CD14-positive monocyte (primary cell): ENCODE results near the gene AIG1. TPM values are rescaled to one million over a fixed set of nuclear protein-coding genes. Genes with fewer than 3 reads are reported as not detected.

Experiments
- DNase-seq, 3 donors: peaks; one replicate each; pipeline ENCODE4 v3.0.0-alpha.2; 2011 to 2022
- H2AFZ ChIP-seq: 2 replicates; pipeline ENCODE4 v1.6.0; 2012; ENCODE audit warnings: mild to moderate bottlenecking, low read depth, low read length, inconsistent platforms; ENCODE audit not compliant: insufficient read depth, poor library complexity, severe bottlenecking
- H3K27ac ChIP-seq, 2 donors: 1 replicate in 1 of 2; 2 replicates in 1 of 2; pipeline ENCODE4 v1.5.1; 2012 to 2013; ENCODE audit warnings: low read length in 2 of 2, control low read depth in 1 of 2, inconsistent platforms in 1 of 2, low read depth in 1 of 2, mild to moderate bottlenecking in 1 of 2
- H3K27me3 ChIP-seq, 2 donors: one replicate each; pipeline versions ENCODE4 v1.6.0 to v1.6.1; 2011 to 2013; ENCODE audit warnings: low read length in 2 of 2; ENCODE audit not compliant: control insufficient read depth in 2 of 2, insufficient read depth in 2 of 2
- H3K36me3 ChIP-seq, 2 donors: replicated peaks in 1 of 2; 1 replicate in 1 of 2; 2 replicates in 1 of 2; pipeline versions ENCODE4 v1.5.1 to v1.6.1; 2012 to 2013; ENCODE audit warnings: low read length in 2 of 2, control low read depth in 1 of 2, inconsistent platforms in 1 of 2, mild to moderate bottlenecking in 1 of 2; ENCODE audit not compliant: insufficient read depth in 2 of 2, control insufficient read depth in 1 of 2
- H3K4me1 ChIP-seq, 2 donors: 1 replicate in 1 of 2; 2 replicates in 1 of 2; pipeline versions ENCODE4 v1.5.1 to v1.6.1; 2012 to 2013; ENCODE audit warnings: low read length in 2 of 2, control low read depth in 1 of 2, inconsistent platforms in 1 of 2, mild to moderate bottlenecking in 1 of 2, moderate library complexity in 1 of 2; ENCODE audit not compliant: insufficient read depth in 2 of 2, control insufficient read depth in 1 of 2
- H3K4me2 ChIP-seq: replicated peaks from 2 replicates; pipeline ENCODE3; 2012; ENCODE audit warnings: low read length, moderate library complexity, mild to moderate bottlenecking; ENCODE audit not compliant: poor library complexity, severe bottlenecking; ENCODE audit errors: extremely low read depth
- H3K4me3 ChIP-seq, 3 experiments: fragments of 200-600 bp in 1 of 3; sonication (generic) in 1 of 3; replicated peaks in 1 of 3; 1 replicate in 2 of 3; 2 replicates in 1 of 3; pipeline ENCODE4 v1.5.1; 2011 to 2013; ENCODE audit warnings: low read length in 3 of 3, mild to moderate bottlenecking in 3 of 3, control low read depth in 2 of 3, low read depth in 2 of 3, inconsistent platforms in 1 of 3, moderate library complexity in 1 of 3
- H3K79me2 ChIP-seq: 2 replicates; pipeline ENCODE4 v1.6.0; 2012; ENCODE audit warnings: mild to moderate bottlenecking, control low read depth, inconsistent platforms, low read length, moderate library complexity; ENCODE audit not compliant: insufficient read depth
- H3K9ac ChIP-seq: 2 replicates; pipeline ENCODE4 v1.6.0; 2017; ENCODE audit warnings: low read length, mild to moderate bottlenecking; ENCODE audit not compliant: insufficient read depth, poor library complexity, severe bottlenecking
- H3K9me3 ChIP-seq, 2 donors: replicated peaks in 1 of 2; 1 replicate in 1 of 2; 2 replicates in 1 of 2; pipeline versions ENCODE4 v1.5.1 to v1.6.1; 2012 to 2013; ENCODE audit warnings: low read length in 2 of 2, control low read depth in 1 of 2; ENCODE audit not compliant: control insufficient read depth in 1 of 2, insufficient read depth in 1 of 2
- H4K20me1 ChIP-seq: 2 replicates; pipeline ENCODE4 v1.6.0; 2012; ENCODE audit warnings: mild to moderate bottlenecking, low read length, control low read depth, moderate library complexity; ENCODE audit not compliant: insufficient read depth
- H3K27ac Mint-ChIP-seq, 7 donors: one replicate each; pipeline ENCODE4 v1.8.0; 2020; ENCODE audit warnings: mild to moderate bottlenecking in 7 of 7, mixed read lengths in 7 of 7, moderate library complexity in 6 of 7, inconsistent platforms in 2 of 7
- H3K27me3 Mint-ChIP-seq, 3 donors: one replicate each; pipeline ENCODE4 v1.8.0; 2021 to 2022; ENCODE audit warnings: low read depth in 3 of 3, mild to moderate bottlenecking in 3 of 3, mixed read lengths in 3 of 3, moderate library complexity in 3 of 3, inconsistent platforms in 1 of 3
- H3K36me3 Mint-ChIP-seq, 2 donors: one replicate each; pipeline ENCODE4 v1.8.0; 2020; ENCODE audit warnings: mixed read lengths in 2 of 2, inconsistent platforms in 1 of 2, mild to moderate bottlenecking in 1 of 2
- H3K4me1 Mint-ChIP-seq: one replicate; pipeline ENCODE4 v1.8.0; 2020; ENCODE audit warnings: mild to moderate bottlenecking, mixed read lengths
- H3K4me3 Mint-ChIP-seq, 2 donors: one replicate each; pipeline ENCODE4 v1.8.0; 2020; ENCODE audit warnings: mild to moderate bottlenecking in 2 of 2, mixed read lengths in 2 of 2, moderate library complexity in 1 of 2
- H3K9me3 Mint-ChIP-seq, 7 donors: one replicate each; pipeline ENCODE4 v1.8.0; 2020 to 2022; ENCODE audit warnings: mixed read lengths in 7 of 7, mild to moderate bottlenecking in 6 of 7, moderate library complexity in 6 of 7, inconsistent platforms in 2 of 7
- CTCF ChIP-seq: fragments of 200-600 bp; IDR thresholded peaks from one replicate; pipeline ENCODE4 v1.8.0; 2022; ENCODE audit warnings: antibody characterized with exemption, mild to moderate bottlenecking
- WGBS: methylation state at CpG from one replicate; pipeline ENCODE4 v1.1.5; 2013; ENCODE audit warnings: missing lambda C conversion rate; ENCODE audit not compliant: insufficient coverage; 5-methylcytosine and 5-hydroxymethylcytosine counted together
- intact Hi-C, 2 donors: fragments of 100-400 bp; cut with micrococcal nuclease; formaldehyde crosslinking; loops; one replicate each; pipeline versions ENCODE4 v1.15.0 to v1.15.1; 2023
- polyA plus RNA-seq, 3 donors: library from polyadenylated mRNA; depleted of rRNA in 1 of 3; unstranded in 2 of 3; stranded (reverse) in 1 of 3; fragments of 300-500 nt in 2 of 3; fragments of >200 nt in 1 of 3; fragmentation: Illumina TruSeq in 2 of 3; gene quantifications; 1 replicate in 2 of 3; 2 replicates in 1 of 3; pipeline ENCODE4 v1.2.3, GENCODE V29; 2012 to 2021

The AIG1 gene
- polyA plus RNA-seq, 3 donors, result 6.7 to 7.6 (median 6.8) TPM

DNA sequence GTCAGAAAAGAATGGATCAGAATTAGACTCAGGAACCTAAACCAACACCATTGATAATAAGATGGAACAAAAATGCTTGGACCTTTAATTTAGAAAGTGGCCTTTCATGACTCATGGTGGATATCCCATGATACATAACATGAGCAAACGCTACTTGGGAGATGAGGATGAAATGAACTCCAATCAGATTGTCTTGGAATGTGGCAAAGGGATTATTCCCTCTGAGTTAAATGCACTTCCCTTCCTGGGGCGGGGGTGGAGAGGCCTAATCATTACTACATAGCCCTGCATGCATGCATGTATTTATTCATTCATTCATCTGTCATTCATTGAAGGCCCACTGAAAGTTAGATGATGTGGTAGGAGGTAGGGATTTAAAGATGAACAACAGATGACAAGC lies 174.0 kb downstream of the AIG1 start:
- Histone ChIP-seq H3K9me3 (no peaks in the 10 kb centered on the region), H3K79me2 (no peaks in the 10 kb centered on the region), H3K27me3 (no peaks in the 10 kb centered on the region), H3K9ac (no peak overlapping the region), H4K20me1 (no peaks in the 10 kb centered on the region), H3K4me1 (no peaks in the 10 kb centered on the region), H3K4me3 (no peak overlapping the region), H3K27ac (no peak overlapping the region), H3K36me3 (no peaks in the 10 kb centered on the region), H3K4me2 (no peak overlapping the region), H2AFZ (no peak overlapping the region)
- WGBS, result no CpG with 5 or more reads among the region's 2 CpGs
- peaks cover 0 to 9% (median 1%) of the 10 kb centered on the region in 7 donors for H3K9me3 Mint-ChIP-seq
- no peak for DNase-seq
- no peaks in the 10 kb centered on the region for H3K4me1 Mint-ChIP-seq
- H3K36me3 Mint-ChIP-seq, result no peaks in the 10 kb centered on the region
- H3K27me3 Mint-ChIP-seq, result no peaks in the 10 kb centered on the region
- H3K27ac Mint-ChIP-seq, result no peak overlapping the region
- no peak overlapping the region for H3K4me3 Mint-ChIP-seq
- intact Hi-C loops, result no loop called here
- TF ChIP-seq CTCF, result no peak

- intact Hi-C loops, result no loop called here
- WGBS, result 98% methylated on average over 14 of the region's 16 CpGs
- Mint-ChIP-seq H3K36me3 (no peaks in the 10 kb centered on the region), H3K27ac (no peak overlapping the region), H3K27me3 (no peaks in the 10 kb centered on the region), H3K4me1 (no peaks in the 10 kb centered on the region), H3K9me3 (peaks cover 0 to 9% (median 1%) of the 10 kb centered on the region in 7 donors), H3K4me3 (no peak overlapping the region)
- Histone ChIP-seq H4K20me1 (no peaks in the 10 kb centered on the region), H3K27ac (no peak overlapping the region), H3K4me1 (no peaks in the 10 kb centered on the region), H3K4me3 (no peak overlapping the region), H2AFZ (no peak overlapping the region), H3K9me3 (no peaks in the 10 kb centered on the region), H3K79me2 (no peaks in the 10 kb centered on the region), H3K27me3 (no peaks in the 10 kb centered on the region), H3K4me2 (no peak overlapping the region), H3K36me3 (no peaks in the 10 kb centered on the region), H3K9ac (no peak overlapping the region)
- DNase-seq, result no peak
- TF ChIP-seq CTCF, result no peak
These were observed 175.6 kb downstream of the AIG1 start for GRCh38 chr6:143236151-143236798.
